K562 (cell line): ENCODE results near the gene HP1BP3. TPM values are rescaled to one million over a fixed set of nuclear protein-coding genes. Genes with fewer than 3 reads are reported as not detected.

ENCODE experiments used
- CCAR2 ChIP-seq: fragments of 200-400 bp; formaldehyde crosslinking; IDR thresholded peaks from 2 replicates; pipeline ENCODE4 v1.6.1; 2017; ENCODE audit warnings: mild to moderate bottlenecking, low read depth, low read length
- MTA2 ChIP-seq: fragments of 450-650 bp; IDR thresholded peaks from 2 replicates; pipeline ENCODE4 v1.6.1; 2016; ENCODE audit warnings: low read depth
- NRF1 ChIP-seq, 2 experiments: fragments of 450-650 bp; IDR thresholded peaks in 1 of 2; conservative IDR thresholded peaks in 1 of 2; 2 replicates each; pipeline ENCODE4 v1.6.1; 2014; ENCODE audit warnings: mild to moderate bottlenecking in 2 of 2
- PHF21A ChIP-seq: fragments of 450-650 bp; IDR thresholded peaks from 2 replicates; pipeline ENCODE4 v1.6.1; 2017; ENCODE audit warnings: low read depth, borderline replicate concordance
- SAFB2 ChIP-seq: fragments of 200-400 bp; formaldehyde crosslinking; IDR thresholded peaks from 2 replicates; pipeline ENCODE4 v1.6.1; 2018; ENCODE audit warnings: borderline replicate concordance, low read length, low read depth, moderate library complexity; ENCODE audit not compliant: severe bottlenecking
- TAF9B ChIP-seq: fragments of 450-650 bp; IDR thresholded peaks from 2 replicates; pipeline ENCODE4 v1.6.1; 2018; ENCODE audit warnings: mild to moderate bottlenecking; ENCODE audit not compliant: partially characterized antibody
- ZNF124 ChIP-seq: sonication (generic); formaldehyde crosslinking; IDR thresholded peaks from 2 replicates; pipeline ENCODE4 v1.8.1; 2022; ENCODE audit warnings: missing genetic modification reagents
- polyA plus RNA-seq, 8 experiments: library from polyadenylated mRNA; depleted of rRNA in 4 of 8; stranded (reverse) in 5 of 8; unstranded in 3 of 8; fragments of >200 nt; fragmentation: Nextera tagmentation in 2 of 8; fragmentation: Illumina TruSeq in 1 of 8; extraction: Ambion mirVana in 2 of 8; extraction: Trizol in 1 of 8; gene quantifications; 2 replicates each; pipeline versions ENCODE4 v1.2.1 to v1.2.3, GENCODE V29; 2011 to 2014; ENCODE audit warnings: inconsistent platforms in 1 of 8, missing spikeins in 1 of 8
- total RNA-seq, 7 experiments: library from RNA; depleted of rRNA in 6 of 7; stranded (reverse); fragments of >200 nt in 6 of 7; fragmentation: Illumina TruSeq in 2 of 7; extraction: Trizol in 2 of 7; gene quantifications; 2 replicates each; pipeline versions ENCODE4 v1.2.1 to v1.2.3, GENCODE V29; 2011 to 2021; ENCODE audit warnings: low replicate concordance in 1 of 7
- TF ChIP-seq, protein P1 (sequence below): fragments of 250-450 bp; sonication (Bioruptor Pico); IDR thresholded peaks from 2 replicates; pipeline ENCODE4 v1.4.0; 2020; ENCODE audit warnings: mild to moderate bottlenecking, moderate library complexity, borderline replicate concordance
- TF ChIP-seq, protein P2 (sequence below): fragments of 450-650 bp; IDR thresholded peaks from one replicate; pipeline ENCODE4 v1.6.1; 2018; ENCODE audit warnings: mild to moderate bottlenecking, moderate library complexity; ENCODE audit not compliant: partially characterized antibody
- TF ChIP-seq, protein P3 (sequence below), 2 experiments: fragments of 450-650 bp; formaldehyde crosslinking in 1 of 2; IDR thresholded peaks; 2 replicates each; pipeline versions ENCODE4 v1.4.0 to v1.6.1; 2014 to 2020; ENCODE audit warnings: mild to moderate bottlenecking in 2 of 2, borderline replicate concordance in 1 of 2, low read depth in 1 of 2

The HP1BP3 gene
- total and polyA plus RNA-seq, 9 of the 15 experiments (the other 6 are each of a cell fraction or from before 2014, with no cell fraction given) = 57.3 to 513 (median 240) TPM

- TF ChIP-seq, protein P1, sequence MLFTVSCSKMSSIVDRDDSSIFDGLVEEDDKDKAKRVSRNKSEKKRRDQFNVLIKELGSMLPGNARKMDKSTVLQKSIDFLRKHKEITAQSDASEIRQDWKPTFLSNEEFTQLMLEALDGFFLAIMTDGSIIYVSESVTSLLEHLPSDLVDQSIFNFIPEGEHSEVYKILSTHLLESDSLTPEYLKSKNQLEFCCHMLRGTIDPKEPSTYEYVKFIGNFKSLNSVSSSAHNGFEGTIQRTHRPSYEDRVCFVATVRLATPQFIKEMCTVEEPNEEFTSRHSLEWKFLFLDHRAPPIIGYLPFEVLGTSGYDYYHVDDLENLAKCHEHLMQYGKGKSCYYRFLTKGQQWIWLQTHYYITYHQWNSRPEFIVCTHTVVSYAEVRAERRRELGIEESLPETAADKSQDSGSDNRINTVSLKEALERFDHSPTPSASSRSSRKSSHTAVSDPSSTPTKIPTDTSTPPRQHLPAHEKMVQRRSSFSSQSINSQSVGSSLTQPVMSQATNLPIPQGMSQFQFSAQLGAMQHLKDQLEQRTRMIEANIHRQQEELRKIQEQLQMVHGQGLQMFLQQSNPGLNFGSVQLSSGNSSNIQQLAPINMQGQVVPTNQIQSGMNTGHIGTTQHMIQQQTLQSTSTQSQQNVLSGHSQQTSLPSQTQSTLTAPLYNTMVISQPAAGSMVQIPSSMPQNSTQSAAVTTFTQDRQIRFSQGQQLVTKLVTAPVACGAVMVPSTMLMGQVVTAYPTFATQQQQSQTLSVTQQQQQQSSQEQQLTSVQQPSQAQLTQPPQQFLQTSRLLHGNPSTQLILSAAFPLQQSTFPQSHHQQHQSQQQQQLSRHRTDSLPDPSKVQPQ (CRISPR knock-in tag) = no peak
- no peak for TF ChIP-seq CCAR2
- TF ChIP-seq MTA2 = no peak
- TF ChIP-seq NRF1 (conservative IDR thresholded peaks at IDR 0.05 in 1 of 2, IDR thresholded peaks at IDR 0.05 in 1 of 2) = peak in 1 of 2 experiments; percentile 12; a peak in 1 of 4 replicates
- TF ChIP-seq, protein P2, sequence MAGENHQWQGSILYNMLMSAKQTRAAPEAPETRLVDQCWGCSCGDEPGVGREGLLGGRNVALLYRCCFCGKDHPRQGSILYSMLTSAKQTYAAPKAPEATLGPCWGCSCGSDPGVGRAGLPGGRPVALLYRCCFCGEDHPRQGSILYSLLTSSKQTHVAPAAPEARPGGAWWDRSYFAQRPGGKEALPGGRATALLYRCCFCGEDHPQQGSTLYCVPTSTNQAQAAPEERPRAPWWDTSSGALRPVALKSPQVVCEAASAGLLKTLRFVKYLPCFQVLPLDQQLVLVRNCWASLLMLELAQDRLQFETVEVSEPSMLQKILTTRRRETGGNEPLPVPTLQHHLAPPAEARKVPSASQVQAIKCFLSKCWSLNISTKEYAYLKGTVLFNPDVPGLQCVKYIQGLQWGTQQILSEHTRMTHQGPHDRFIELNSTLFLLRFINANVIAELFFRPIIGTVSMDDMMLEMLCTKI = no peak
- TF ChIP-seq ZNF124 = no peak
- TF ChIP-seq PHF21A = no peak
- TF ChIP-seq SAFB2 = no peak
- TF ChIP-seq, protein P3, sequence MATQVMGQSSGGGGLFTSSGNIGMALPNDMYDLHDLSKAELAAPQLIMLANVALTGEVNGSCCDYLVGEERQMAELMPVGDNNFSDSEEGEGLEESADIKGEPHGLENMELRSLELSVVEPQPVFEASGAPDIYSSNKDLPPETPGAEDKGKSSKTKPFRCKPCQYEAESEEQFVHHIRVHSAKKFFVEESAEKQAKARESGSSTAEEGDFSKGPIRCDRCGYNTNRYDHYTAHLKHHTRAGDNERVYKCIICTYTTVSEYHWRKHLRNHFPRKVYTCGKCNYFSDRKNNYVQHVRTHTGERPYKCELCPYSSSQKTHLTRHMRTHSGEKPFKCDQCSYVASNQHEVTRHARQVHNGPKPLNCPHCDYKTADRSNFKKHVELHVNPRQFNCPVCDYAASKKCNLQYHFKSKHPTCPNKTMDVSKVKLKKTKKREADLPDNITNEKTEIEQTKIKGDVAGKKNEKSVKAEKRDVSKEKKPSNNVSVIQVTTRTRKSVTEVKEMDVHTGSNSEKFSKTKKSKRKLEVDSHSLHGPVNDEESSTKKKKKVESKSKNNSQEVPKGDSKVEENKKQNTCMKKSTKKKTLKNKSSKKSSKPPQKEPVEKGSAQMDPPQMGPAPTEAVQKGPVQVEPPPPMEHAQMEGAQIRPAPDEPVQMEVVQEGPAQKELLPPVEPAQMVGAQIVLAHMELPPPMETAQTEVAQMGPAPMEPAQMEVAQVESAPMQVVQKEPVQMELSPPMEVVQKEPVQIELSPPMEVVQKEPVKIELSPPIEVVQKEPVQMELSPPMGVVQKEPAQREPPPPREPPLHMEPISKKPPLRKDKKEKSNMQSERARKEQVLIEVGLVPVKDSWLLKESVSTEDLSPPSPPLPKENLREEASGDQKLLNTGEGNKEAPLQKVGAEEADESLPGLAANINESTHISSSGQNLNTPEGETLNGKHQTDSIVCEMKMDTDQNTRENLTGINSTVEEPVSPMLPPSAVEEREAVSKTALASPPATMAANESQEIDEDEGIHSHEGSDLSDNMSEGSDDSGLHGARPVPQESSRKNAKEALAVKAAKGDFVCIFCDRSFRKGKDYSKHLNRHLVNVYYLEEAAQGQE (IDR thresholded peaks at IDR 0.05; ENCODE audit: borderline replicate concordance) = peak; percentile 35
- TF ChIP-seq, protein P3 (CRISPR knock-in tag; IDR thresholded peaks at IDR 0.05; ENCODE audit: low read depth) = no peak
- no peak for TF ChIP-seq TAF9B
Measured at GRCh38 chr1:20728371-20729154, 58.5 kb downstream of the HP1BP3 start (continued).
